ENCODE data around the gene FRAS1.
"Not testable (repeated sequence)": the region's sequence is repeated elsewhere in the genome, so short reads cannot be mapped to it uniquely, and the experiment has no call there.

FRAS1 gene

DNA sequence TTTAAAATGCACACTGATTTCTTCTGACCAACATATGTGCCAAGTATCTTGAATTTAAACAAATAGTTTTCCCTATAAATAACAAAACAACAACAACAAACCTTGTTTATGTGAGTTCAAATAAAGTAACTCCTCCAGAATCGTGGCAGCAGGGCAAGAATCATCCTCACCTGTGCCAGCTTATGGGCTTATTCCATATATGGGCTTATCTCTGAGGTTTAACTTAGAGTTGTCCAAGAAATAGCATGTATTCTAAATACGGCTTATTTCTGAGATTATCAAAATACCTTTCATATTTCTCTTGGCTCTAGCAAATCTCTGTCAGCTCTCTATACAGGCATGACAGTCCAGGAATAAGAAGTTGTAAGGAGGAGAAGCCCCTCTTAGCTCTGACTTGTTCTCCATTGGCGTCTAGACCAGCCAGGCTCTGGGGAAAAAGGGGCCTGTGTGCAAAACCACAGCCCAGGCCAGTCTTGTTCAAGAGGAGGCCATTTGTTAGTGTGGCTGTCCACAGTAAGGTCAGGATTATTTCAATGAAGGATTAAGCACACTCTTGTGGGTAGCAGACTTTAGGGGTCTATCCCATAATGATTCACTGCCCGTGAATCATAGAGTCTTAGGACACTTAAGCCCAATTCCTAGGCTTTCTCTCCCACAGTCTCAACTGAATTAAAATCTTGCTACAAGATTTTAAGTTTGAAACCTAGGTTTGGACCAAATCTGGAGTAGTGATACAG lies 63.2 kb downstream of the FRAS1 start:
- no peak for DNase-seq

DNA sequence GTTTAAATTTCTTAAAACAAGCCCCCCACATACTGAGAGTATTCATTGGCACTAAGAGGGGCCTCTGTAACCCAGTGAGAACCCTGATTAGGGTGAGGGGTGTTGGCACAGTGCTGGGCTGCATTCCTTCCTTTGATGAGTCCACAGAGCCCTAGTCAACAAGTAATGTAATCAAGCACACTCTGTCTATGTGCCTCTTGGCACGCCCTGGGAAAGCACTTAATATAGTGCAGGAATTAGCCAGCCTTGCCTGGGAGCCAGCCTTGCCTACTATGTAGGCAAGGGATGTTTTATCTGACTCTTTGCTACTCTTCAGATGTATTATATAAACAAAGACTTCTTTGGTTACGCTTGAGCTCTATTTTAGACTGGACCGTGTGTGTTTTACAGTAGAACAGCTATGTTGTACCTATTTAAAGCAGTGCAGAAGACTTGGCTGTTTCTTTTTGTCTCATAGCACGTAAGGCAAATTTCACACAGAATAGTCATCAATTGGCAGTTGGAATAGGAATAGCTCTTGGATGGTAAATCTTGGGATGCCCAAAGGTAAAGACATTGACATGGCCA lies 64.3 kb downstream of the FRAS1 start:
- DNase-seq = no peak

DNA sequence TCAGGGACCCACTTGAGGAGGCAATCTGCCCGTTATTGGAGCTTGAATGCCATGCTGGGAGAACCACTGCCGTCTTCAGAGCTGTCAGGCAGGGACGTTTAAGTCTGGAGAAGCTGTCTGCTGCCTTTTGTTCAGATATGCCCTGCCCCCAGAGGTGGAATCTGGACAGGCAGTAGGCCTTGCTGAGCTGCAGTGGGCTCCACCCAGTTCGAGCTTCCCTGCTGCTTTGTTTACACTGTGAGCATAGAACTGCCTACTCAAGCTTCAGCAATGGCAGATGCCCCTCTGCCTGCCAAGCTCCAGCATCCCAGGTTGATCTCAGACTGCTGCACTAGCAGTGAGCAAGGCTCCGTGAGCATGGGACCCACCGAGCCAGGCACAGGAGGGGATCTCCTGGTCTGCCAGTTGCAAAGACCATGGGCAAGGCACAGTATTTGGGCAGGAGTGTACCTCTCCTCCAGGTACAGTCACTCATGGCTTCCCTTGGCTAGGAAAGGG lies 68.8 kb downstream of the FRAS1 start:
- DNase-seq = not testable (repeated sequence)

GRCh38 chr4:78129383-78130108 lies 72.4 kb downstream of the FRAS1 start:
- no peak for DNase-seq

GRCh38 chr4:78131403-78131802 lies 74.3 kb downstream of the FRAS1 start:
- no peak for DNase-seq

- DNase-seq = no peak
Measured at GRCh38 chr4:78136109-78137081, 79.3 kb downstream of the FRAS1 start.

- DNase-seq = no peak
Measured at GRCh38 chr4:78137532-78137931, 80.4 kb downstream of the FRAS1 start.

DNA sequence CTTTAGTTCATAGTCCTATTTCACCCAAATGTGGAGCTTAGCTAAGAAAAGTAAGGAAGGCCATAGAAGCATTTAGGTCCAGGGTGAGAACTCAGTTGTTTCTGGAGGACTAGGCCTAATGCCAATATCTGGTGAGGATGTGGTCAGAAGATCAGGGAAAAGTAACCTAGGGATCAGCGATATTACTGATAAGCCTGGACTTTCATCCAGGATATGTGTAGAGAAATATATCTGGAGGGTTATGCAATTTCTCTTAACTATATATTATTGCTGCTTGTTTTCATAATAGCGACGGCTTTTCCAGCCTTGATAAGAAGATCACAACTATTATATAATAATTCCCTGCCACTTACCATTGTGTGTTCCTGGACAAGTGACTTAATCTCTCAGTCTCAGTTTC lies 81.1 kb downstream of the FRAS1 start:
- no peak for DNase-seq

DNA sequence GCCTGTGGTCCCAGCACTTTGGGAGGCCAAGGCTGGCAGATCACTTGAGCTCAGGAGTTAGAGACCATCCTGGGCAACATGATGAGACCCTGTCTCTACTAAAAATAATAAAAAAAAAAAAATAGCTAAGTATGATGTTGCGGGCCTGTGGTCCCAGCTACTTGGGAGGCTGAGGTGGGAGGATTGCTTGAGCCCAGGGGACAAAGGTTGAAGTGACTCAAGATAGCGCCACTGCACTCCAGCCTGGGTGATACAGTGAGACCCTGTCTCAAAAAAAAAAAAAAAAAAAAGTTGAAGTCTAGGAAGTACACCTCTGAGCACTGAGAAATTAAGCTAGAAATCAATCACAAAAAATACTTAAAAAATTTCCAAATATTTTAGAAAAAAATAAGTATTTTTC lies 86.5 kb downstream of the FRAS1 start:
- no peak for DNase-seq

DNA sequence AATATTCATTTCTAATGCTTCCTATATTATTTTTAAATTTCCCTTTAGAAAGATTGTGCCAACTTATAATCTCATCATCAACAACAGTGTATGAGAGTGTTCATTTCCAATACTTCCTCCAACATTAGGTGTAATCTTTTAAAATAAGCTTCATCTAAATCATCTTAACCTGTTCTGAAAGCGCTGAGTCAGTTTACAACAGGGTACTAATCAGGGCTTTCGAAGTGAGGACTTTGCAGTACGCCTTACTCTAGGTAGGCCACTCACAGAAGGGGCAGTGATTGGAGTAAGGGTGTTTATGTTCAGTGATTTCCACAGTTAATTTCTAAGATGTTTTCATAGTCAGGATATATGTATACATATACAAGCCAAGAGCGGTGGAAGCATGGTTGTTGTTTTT lies 87.9 kb downstream of the FRAS1 start:
- DNase-seq = no peak

DNA sequence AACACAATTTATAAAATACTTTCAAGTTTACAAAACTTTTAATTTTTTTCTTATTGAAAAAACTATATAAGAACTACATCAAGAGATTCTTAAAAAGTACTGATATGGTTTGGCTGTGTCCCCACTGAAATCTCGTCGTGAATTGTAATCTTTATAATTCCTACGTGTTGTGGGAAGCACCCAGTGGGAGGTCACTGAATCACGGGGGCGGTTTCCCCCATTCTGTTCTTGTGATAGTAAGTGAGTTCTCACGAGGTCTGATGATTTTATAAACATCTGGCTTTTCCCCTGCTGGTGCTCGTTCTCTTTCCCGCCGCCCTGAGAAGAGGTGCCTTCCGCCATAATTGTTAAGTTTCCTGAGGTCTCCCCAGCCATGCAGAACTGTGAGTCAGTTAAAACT lies 88.5 kb downstream of the FRAS1 start:
- DNase-seq = no peak

GRCh38 chr4:78149751-78150542 lies 92.8 kb downstream of the FRAS1 start:
- no peak for DNase-seq

DNA sequence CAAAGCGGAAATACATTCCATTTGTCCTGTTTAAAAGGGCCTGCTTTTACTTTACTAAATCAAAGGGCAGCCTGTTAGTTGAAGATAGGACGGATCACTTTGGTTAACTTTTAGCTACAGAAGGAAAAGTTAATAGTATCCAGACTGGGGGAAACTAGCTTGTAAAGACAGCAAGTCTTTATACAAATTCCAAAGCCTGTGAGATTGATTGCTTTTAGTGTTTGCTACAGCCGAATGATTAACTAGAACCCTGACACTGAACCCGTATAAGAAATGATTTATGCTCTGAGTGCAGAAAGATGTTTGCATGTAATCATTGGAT lies 93.4 kb downstream of the FRAS1 start:
- DNase-seq = no peak

DNA sequence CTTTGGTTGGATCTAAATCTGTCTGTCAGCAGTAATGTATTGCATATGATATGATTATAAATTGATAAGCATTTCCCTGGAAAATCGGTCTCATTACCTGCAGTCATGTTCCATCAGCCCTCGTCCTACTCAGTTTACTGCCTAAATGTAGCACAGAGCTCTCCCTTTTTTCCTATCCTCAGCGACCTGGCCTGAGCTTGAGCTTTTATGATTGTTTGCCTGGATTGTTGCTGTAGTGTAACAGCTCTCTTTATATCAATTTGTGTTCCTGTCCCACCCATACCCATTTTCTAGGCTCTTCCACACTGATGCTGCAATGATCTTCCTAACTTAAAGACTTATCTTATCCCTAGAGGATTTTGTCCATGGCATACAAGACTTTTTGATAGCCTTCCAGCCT lies 95.7 kb downstream of the FRAS1 start:
- DNase-seq = no peak

DNA sequence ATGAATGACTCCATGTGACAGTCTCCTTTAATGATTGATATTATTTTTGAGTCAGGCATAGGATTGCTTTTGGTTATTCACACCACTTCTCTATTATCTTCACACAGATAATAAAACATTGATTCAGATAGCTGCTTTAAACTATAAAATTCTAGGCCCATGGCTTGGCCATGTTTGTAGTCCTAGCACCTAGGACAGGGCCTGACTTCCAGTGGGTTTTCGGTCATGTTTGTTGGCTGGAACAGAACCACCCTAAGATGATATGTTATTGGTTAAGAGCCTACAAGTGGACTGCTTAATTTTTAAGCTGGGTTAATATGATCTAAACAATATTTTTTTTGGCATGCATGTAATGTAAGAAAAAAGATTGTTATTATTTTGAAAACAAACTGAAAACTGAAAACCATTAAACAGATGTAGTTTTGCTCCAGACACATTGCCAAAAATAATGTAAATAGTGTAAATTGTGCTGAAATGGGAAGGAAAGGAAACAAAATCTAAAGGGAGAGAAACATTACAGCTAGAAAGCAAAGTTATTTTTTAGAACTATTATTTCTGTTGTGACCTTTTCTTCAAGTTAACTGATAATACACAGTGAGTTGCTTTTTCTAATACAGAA lies 98.0 kb downstream of the FRAS1 start:
- no peak for DNase-seq

- DNase-seq = no peak
Measured at GRCh38 chr4:78155616-78156105, 98.5 kb downstream of the FRAS1 start.

DNA sequence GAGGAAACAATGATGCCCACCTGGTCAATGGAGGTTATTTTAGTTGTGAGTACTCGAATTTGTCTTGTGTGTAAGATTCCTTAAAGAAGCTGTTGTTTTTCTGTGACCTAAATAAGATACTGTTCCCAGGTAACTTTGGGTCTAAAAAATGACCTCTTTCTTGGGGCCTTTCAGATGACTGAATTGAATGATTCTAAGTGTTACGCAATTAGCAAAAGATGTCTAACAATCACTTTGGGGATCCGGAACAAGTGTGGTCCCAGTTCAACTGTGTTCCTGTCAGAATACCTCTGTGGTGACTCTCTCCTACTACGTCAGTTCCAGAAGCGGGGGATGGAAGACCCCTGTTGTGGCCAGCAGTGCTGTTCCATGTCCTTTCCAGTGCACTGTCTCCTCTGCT lies 99.4 kb downstream of the FRAS1 start:
- DNase-seq = no peak

DNA sequence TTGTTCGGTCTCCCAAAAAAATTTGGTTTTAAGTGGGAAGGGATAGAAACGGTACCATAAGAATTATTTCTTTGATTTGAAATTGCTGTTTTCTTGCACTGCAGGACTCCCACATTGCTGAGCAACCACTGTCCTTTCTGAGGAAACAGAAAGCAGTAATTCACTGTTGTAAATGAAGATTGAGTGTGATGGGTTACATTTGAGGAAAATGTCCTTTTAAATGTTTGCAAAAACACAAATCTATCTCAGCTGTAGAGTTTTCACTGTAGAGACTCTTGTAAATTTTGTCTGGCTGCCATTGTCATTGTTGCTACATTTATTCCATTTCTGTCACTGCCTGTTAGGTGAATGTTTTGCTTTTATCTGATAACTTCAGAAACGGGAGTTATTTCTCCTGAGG lies 105.2 kb downstream of the FRAS1 start:
- no peak for DNase-seq

DNA sequence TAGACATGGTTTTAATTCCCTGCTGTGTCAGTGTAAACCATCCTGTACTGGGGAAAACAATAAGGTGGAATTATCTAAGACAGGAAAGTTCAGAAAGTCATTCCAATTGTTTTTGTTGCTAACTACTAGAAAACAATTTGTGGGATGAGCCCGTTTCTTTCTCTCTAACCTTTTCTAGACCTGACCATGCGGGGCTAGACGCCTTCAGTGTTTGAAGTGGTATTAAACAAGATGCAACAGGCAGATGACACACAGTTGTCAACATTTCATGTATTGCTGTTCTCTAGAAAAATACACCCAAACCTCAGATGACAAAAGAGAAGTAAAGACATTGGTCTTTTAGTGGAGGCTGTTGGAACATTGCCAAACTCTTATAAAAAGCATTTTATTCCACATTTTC lies 105.7 kb downstream of the FRAS1 start:
- no peak for DNase-seq

- no peak for DNase-seq
Measured at GRCh38 chr4:78165758-78166157, 108.6 kb downstream of the FRAS1 start.

- DNase-seq = no peak
Measured at GRCh38 chr4:78166622-78167021, 109.5 kb downstream of the FRAS1 start.

DNA sequence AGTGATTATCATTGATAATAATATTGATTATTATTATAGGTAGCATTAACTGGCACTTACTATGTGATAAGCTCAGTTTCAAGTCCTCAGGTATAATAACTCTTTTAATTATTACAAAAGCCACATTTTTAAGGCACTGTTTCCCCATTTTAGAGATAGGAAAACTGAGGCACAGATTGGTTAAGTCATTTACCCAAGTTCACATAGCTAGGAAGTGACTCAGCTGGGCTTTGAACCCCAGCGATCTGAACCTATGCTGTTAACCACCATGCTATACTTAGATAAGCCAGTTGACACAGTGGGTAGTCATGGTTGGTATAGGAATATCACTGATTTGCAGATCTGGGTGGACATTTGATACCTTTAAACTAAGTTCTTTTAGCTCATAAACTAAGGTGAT lies 110.4 kb downstream of the FRAS1 start:
- DNase-seq = no peak
